HG02642 (cell line): ENCODE results near the gene CYP2S1.
"Not testable (repeated sequence)": the region's sequence is repeated elsewhere in the genome, so short reads cannot be mapped to it uniquely, and the experiment has no call there.

ENCODE experiments used
- ATAC-seq: cut with Tn5 transposase; IDR thresholded peaks from one replicate; pipeline ENCODE4 v1.9.1; 2021; ENCODE audit warnings: mild to moderate bottlenecking; ENCODE audit not compliant: unreplicated experiment, poor library complexity

Gene CYP2S1

DNA sequence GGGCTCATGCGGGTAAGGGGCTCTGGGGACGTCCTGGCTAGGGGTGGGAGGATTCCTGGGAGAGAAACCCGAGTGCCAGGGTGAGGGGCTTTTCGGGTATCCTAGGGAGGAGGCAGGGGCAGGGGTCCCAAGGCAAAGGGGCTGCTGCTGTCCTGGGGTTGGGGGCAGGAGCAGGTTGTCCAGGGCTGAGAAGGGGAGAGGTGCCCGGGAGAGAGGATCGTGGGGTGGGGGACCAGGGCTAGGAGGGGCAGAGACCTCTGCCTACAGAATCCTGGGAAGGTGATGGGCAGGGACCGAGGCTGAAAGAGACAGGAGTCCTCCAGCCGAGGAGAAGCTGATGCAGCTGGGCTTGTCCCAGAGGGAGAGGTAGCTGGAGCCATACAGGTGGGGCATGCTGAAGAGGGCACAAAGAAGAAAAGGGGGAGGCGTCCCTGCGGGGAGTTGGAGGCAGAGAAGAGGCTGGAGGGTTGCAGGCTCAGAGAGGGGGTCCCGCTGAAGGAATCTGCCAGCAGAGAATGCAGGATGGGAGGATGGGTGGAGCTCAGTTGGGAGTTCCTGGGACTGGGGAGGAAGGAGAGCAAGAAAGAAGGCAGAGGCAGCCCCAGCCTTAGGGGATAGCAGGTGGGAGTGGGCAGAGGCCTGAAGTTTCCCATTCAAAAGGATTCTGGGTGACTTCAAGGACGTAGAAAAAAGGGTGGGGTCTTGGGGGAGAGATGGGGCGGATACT lies 574 bp downstream of the CYP2S1 start:
- ATAC-seq = no peak

GRCh38 chr19:41194157-41194552 lies 1.1 kb downstream of the CYP2S1 start:
- no peak for ATAC-seq

DNA sequence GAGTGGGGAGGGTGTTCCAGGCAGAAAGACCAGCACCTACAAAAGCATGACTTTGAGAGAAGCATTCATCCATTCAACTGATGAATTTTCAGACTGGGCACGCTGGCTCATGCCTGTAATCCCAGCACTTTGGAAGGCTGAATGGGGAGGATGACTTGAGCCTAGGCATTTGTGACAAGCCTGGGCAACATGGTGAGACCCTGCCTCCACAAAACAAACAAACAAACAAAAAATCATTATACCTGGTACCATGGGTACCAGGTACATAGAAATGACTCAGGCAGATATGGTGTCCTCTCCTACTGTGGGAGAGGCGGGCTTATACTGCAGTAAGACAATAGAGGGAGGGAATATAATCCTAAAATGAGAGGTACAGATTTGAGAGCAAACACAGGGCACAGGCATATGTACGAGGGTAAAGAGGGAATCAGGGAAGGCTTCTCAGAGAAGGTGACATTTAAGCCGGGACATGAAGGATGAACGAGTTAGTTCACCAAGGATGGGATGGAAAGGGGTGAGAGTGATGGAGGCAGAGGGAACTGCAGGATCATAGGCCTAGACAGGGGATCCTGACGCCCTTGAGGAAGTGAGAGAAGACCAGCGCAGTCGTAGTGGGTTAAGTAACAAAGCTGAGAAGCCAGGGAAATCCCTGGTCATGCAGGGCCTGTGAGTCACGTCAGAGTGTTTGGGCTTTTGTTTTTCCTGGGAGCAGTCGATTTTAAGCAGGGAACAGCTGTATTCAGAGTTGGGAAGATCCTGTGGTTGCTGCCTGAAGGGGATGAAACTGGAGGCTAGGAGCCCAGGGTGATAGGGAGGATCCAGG lies 2.9 kb downstream of the CYP2S1 start:
- no peak for ATAC-seq

GRCh38 chr19:41198559-41198958 lies 5.5 kb downstream of the CYP2S1 start:
- ATAC-seq = no peak

DNA sequence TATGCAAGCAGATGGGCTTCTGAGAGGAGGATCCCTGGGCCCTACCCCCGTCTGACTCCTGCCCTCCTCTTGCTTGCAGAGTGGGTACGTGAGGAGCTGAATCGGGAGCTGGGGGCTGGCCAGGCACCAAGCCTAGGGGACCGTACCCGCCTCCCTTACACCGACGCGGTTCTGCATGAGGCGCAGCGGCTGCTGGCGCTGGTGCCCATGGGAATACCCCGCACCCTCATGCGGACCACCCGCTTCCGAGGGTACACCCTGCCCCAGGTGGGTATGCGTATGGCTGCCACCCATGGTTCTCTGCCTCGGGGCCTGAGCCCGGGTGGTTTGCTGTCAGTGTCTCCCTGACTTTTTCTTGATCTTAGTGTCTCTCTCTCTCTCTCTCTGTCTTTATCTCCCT lies 10.4 kb downstream of the CYP2S1 start:
- ATAC-seq = no peak

DNA sequence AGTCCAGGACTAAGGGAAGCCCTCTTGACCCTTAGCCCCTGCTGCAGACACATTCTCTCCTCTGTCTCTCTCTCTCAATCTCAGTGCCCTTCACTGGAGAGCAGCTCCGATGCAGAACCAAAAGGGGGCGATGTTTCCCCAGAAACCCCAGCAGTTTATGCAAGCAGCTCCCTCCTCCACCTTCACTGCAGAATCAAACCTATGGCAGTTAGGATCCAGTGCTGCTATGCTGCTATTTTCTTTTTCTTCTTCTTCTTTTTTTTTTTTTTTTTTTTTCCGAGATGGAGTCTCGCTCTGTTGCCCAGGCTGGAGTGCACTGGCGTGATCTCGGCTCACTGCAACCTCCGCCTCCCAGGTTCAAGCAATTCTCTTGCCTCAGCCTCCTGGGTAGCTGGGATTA lies 11.3 kb downstream of the CYP2S1 start:
- ATAC-seq = not testable (repeated sequence)

DNA sequence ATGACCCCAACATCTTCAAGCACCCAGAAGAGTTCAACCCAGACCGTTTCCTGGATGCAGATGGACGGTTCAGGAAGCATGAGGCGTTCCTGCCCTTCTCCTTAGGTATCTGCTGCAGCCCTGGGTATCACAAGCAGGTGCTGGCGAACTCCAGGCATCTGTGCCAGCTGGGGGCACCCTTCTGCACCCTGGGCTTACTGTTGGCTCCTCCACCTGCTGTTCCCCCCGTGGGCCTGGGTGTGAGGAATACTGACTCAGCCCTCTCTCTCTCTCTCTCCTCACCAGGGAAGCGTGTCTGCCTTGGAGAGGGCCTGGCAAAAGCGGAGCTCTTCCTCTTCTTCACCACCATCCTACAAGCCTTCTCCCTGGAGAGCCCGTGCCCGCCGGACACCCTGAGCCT lies 13.0 kb downstream of the CYP2S1 start:
- ATAC-seq = no peak

- ATAC-seq = no peak
Observed at GRCh38 chr19:41206456-41206855, 13.4 kb downstream of the CYP2S1 start.

- no peak for ATAC-seq
Observed at GRCh38 chr19:41206926-41207750, 14.1 kb downstream of the CYP2S1 start.

- ATAC-seq = no peak
Observed at GRCh38 chr19:41214161-41214560, 21.1 kb downstream of the CYP2S1 start.

DNA sequence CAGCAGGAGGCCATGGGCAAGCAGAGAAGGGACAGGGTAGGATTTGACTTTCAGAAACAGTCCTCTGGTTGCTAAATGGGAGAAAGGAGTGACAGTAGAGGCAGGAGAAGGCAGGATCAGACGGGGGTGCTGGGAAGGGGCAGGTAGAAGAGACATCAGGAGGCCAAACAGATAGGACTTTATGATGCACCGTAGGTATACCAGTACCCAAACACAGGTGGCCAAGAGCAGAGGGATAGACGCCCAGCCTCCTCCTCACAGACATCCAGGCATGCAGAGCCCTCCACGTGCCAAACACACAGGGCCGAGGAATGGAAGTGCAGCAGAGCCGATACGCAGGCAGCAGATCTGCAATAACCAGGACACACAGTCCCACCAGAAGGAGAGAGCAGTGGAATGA lies 24.7 kb downstream of the CYP2S1 start:
- ATAC-seq = no peak

GRCh38 chr19:41218249-41218614 lies 25.2 kb downstream of the CYP2S1 start:
- no peak for ATAC-seq

DNA sequence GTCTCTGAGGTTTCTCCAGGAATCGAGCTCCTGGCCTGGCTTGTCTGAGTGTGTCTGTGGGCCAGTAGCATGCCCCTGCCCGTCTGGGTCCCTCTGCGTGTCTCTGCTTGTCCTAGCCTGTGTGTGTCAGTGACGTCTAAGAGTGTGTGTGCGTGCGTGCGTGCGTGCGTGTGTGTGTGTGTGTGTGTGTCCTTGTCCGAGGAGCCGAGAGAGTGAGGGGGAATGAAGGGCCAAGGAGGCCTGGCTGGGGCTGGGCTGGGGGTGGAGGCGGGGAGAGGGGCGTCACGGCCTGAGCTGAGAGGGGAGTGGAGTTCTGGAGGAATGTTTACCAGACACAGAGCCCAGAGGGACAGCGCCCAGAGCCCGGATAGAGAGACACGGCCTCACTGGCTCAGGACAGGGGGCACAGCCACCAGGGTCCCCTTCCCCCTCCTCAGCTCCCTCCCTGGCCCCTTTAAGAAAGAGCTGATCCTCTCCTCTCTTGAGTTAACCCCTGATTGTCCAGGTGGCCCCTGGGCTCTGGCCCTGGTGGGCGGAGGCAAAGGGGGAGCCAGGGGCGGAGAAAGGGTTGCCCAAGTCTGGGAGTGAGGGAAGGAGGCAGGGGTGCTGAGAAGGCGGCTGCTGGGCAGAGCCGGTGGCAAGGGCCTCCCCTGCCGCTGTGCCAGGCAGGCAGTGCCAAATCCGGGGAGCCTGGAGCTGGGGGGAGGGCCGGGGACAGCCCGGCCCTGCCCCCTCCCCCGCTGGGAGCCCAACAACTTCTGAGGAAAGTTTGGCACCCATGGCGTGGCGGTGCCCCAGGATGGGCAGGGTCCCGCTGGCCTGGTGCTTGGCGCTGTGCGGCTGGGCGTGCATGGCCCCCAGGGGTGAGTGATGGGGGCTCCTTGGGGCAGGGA lies 25.8 kb downstream of the CYP2S1 start, which contains the start of gene AXL:
Gene AXL, plus strand, starts transcription at position 609 of the 893 bp plus-strand sequence. Its CDS starts 170 bp downstream, at position 779.
- ATAC-seq = no peak

- ATAC-seq = no peak
Observed at GRCh38 chr19:41219924-41220567, 27.0 kb downstream of the CYP2S1 start.

DNA sequence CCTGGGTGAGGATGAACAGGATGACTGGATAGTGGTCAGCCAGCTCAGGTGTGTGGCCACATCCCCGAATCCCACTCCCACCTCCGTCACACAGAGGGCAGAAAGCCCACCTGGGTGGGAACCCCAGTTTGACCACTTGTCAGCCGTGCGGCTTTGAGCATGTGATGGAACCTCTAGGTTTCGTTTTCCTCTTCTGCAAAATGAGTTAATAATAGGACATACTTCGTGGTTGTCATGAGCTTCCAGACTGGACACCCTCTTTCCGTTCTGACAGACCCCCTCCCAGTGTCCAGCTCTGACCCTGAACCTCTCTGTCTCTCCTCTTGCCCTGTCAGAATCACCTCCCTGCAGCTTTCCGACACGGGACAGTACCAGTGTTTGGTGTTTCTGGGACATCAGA lies 27.8 kb downstream of the CYP2S1 start:
- no peak for ATAC-seq

DNA sequence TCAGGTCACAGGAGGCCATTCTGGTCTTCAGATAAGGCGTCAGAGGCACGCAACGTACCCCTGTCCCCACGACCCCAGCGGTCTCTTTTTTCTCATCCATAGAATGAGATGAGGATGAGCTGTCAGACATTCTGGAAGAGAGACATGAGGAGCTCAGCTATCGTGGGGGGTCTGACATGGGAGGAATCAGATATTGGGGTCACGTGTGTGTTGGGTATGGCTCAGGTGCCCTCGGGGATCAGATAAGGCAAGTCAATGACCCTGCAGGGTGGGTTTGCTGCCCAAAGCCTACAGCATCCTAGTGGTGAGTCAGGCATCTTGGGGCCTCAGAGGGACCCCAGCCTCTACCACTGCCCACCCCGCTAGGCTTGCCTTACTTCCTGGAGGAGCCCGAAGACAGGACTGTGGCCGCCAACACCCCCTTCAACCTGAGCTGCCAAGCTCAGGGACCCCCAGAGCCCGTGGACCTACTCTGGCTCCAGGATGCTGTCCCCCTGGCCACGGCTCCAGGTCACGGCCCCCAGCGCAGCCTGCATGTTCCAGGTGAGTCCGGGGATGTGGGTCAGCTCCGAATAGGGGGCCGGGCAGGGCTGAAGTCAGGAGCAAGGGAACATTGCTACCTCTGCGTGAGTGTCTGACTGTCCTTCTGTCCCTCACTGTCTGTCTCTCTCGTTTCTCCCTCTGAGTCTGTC lies 28.6 kb downstream of the CYP2S1 start:
- no peak for ATAC-seq

- no peak for ATAC-seq
Observed at GRCh38 chr19:41222240-41222639, 29.2 kb downstream of the CYP2S1 start.

- no peak for ATAC-seq
Observed at GRCh38 chr19:41223431-41224234, 30.6 kb downstream of the CYP2S1 start.
